Measurements from ENCODE around the gene GTPBP1. TPM values are rescaled to one million over a fixed set of nuclear protein-coding genes. Genes with fewer than 3 reads are reported as not detected.

Gene GTPBP1
- total and polyA plus RNA-seq, 2 of the 13 experiments (the other 11 are each of a cell fraction or from before 2014, with no cell fraction given) = 22.3 to 27.0 TPM

- peak; percentile 36; the same call in 1 of the 2 replicates for TF ChIP-seq ZNF770 (CRISPR knock-in tag; IDR thresholded peaks at IDR 0.05)
- no peak for TF ChIP-seq KDM6A (CRISPR knock-in tag; IDR thresholded peaks at IDR 0.05; ENCODE audit: low read depth)
- TF ChIP-seq ZBTB38 (CRISPR knock-in tag; IDR thresholded peaks at IDR 0.05) = peak; percentile 52; the same call in 1 of the 2 replicates
- TF ChIP-seq MTF1 (CRISPR knock-in tag; IDR thresholded peaks at IDR 0.05) = no peak
- TF ChIP-seq ZC3H13 (CRISPR knock-in tag; IDR thresholded peaks at IDR 0.05) = 0 out of 2 replicates have a peak, but pooled peaks have one; percentile 34
- no peak for TF ChIP-seq MYNN (CRISPR knock-in tag; IDR thresholded peaks at IDR 0.05; ENCODE audit: low read depth)
- TF ChIP-seq HNRNPLL (IDR thresholded peaks at IDR 0.05; ENCODE audit: low read depth, low read length, poor library complexity, severe bottlenecking) = no peak
- TF ChIP-seq ZNF460 (CRISPR knock-in tag; IDR thresholded peaks at IDR 0.05; ENCODE audit: borderline replicate concordance) = peak; percentile 62; the same call in 1 of the 2 replicates
- TF ChIP-seq ZMYM2 (CRISPR knock-in tag; IDR thresholded peaks at IDR 0.05) = no peak
- TF ChIP-seq ZBTB42 (CRISPR knock-in tag; IDR thresholded peaks at IDR 0.05) = no peak
- TF ChIP-seq IRF9 (CRISPR knock-in tag; IDR thresholded peaks at IDR 0.05; ENCODE audit: borderline replicate concordance) = no peak
- no peak for TF ChIP-seq ZFP90 (CRISPR knock-in tag; IDR thresholded peaks at IDR 0.05; ENCODE audit: borderline replicate concordance)
Observed at GRCh38 chr22:38698407-38699094, 7.2 kb upstream of the GTPBP1 start (continued).
